ENCODE data around the gene IQSEC2.

DNA sequence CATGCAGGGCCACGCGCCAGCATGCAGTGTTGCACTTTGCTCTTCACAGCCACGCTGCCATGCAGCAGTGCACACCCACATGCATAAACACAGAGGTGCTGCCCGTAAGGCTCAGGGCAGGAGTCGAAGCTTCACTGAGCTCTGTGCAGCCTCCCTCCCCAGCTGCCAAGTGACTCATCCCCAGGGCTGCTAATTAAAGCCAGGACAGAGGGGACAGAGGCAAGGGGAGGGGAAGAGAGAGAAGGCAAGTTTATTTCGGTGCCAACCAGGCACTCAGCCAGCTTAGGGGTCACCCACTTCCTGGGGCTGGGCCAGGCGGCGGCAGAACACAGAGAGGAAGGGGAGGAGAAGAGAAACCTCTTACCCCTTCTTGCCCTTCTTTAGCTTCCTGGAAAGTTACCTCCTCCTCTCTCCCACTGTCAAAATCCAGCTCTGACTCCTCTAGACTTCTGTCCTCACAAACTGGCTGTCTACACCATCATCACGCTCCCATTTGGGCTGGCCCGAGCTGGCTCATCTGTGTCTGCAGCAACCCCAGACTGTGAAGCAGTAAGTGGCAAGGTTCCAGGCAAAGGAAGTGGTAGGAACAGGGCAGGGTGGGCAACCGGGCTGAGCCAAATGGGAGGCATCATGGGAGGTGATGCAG, 6.2 kb upstream of the IQSEC2 start:
- TF ChIP-seq, protein P1, sequence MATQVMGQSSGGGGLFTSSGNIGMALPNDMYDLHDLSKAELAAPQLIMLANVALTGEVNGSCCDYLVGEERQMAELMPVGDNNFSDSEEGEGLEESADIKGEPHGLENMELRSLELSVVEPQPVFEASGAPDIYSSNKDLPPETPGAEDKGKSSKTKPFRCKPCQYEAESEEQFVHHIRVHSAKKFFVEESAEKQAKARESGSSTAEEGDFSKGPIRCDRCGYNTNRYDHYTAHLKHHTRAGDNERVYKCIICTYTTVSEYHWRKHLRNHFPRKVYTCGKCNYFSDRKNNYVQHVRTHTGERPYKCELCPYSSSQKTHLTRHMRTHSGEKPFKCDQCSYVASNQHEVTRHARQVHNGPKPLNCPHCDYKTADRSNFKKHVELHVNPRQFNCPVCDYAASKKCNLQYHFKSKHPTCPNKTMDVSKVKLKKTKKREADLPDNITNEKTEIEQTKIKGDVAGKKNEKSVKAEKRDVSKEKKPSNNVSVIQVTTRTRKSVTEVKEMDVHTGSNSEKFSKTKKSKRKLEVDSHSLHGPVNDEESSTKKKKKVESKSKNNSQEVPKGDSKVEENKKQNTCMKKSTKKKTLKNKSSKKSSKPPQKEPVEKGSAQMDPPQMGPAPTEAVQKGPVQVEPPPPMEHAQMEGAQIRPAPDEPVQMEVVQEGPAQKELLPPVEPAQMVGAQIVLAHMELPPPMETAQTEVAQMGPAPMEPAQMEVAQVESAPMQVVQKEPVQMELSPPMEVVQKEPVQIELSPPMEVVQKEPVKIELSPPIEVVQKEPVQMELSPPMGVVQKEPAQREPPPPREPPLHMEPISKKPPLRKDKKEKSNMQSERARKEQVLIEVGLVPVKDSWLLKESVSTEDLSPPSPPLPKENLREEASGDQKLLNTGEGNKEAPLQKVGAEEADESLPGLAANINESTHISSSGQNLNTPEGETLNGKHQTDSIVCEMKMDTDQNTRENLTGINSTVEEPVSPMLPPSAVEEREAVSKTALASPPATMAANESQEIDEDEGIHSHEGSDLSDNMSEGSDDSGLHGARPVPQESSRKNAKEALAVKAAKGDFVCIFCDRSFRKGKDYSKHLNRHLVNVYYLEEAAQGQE (IDR thresholded peaks at IDR 0.05; ENCODE audit: insufficient replicate concordance, low read depth), result no peak
- TF ChIP-seq, protein P2, sequence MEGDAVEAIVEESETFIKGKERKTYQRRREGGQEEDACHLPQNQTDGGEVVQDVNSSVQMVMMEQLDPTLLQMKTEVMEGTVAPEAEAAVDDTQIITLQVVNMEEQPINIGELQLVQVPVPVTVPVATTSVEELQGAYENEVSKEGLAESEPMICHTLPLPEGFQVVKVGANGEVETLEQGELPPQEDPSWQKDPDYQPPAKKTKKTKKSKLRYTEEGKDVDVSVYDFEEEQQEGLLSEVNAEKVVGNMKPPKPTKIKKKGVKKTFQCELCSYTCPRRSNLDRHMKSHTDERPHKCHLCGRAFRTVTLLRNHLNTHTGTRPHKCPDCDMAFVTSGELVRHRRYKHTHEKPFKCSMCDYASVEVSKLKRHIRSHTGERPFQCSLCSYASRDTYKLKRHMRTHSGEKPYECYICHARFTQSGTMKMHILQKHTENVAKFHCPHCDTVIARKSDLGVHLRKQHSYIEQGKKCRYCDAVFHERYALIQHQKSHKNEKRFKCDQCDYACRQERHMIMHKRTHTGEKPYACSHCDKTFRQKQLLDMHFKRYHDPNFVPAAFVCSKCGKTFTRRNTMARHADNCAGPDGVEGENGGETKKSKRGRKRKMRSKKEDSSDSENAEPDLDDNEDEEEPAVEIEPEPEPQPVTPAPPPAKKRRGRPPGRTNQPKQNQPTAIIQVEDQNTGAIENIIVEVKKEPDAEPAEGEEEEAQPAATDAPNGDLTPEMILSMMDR (IDR thresholded peaks at IDR 0.05; ENCODE audit: insufficient read depth, low read length), result no peak
- TF ChIP-seq POLR2AphosphoS5 (IDR thresholded peaks at IDR 0.05; ENCODE audit: low read depth), result no peak
- TF ChIP-seq GABPA (IDR thresholded peaks at IDR 0.05; ENCODE audit: low read depth), result no peak

Data from HL-60 (cell line).